SK-N-SH (cell line): ENCODE results near the gene FBXO31. TPM values are rescaled to one million over a fixed set of nuclear protein-coding genes. Genes with fewer than 3 reads are reported as not detected.
"Not testable (repeated sequence)": the region's sequence is repeated elsewhere in the genome, so short reads cannot be mapped to it uniquely, and the experiment has no call there.

Experiments used
- CTCF ChIA-PET: fragments of 300-600, 350-600 bp; formaldehyde crosslinking; extraction: SDS; loops from one replicate; lab custom pipeline; 2021; lab: Yijun Ruan, JAX
- POLR2A ChIA-PET: fragments of 350-600 bp; sonication (Branson Sonifier 250); formaldehyde crosslinking; extraction: SDS; loops from one replicate; lab custom pipeline; 2020; ENCODE audit warnings: antibody characterized with exemption, inconsistent platforms; lab: Yijun Ruan, JAX
- DNase-seq: peaks from one replicate; pipeline ENCODE4 v3.0.0; 2012
- H2AFZ ChIP-seq: fragments of 200-600 bp; sonication (generic); 2 replicates; pipeline ENCODE4 v1.8.1; 2016; ENCODE audit warnings: antibody characterized with exemption, mild to moderate bottlenecking, low read depth
- H3F3A ChIP-seq: fragments of 200-600 bp; sonication (generic); replicated peaks from 2 replicates; pipeline ENCODE3; 2016; ENCODE audit warnings: antibody characterized with exemption, mild to moderate bottlenecking; ENCODE audit not compliant: insufficient read depth
- H3K27ac ChIP-seq, 2 experiments: fragments of 200-500 bp in 1 of 2; fragments of 200-600 bp in 1 of 2; sonication (Bioruptor generic) in 1 of 2; sonication (generic), shearing (Covaris generic) in 1 of 2; 2 replicates each; pipeline versions ENCODE4 v1.5.1 to v1.6.1; 2014 to 2016; ENCODE audit warnings: low read depth in 2 of 2, inconsistent platforms in 1 of 2, low read length in 1 of 2, mild to moderate bottlenecking in 1 of 2, mixed read lengths in 1 of 2
- H3K27me3 ChIP-seq: fragments of 200-600 bp; sonication (generic), shearing (Covaris generic); 2 replicates; pipeline ENCODE4 v1.6.1; 2016; ENCODE audit warnings: mixed run types; ENCODE audit not compliant: insufficient read depth
- H3K36me3 ChIP-seq, 2 experiments: fragments of 200-500 bp in 1 of 2; fragments of 200-600 bp in 1 of 2; sonication (Bioruptor generic) in 1 of 2; sonication (generic) in 1 of 2; replicated peaks in 1 of 2; 2 replicates each; pipeline versions ENCODE3 to v1.5.1; 2014 to 2016; ENCODE audit warnings: low read length in 1 of 2, mild to moderate bottlenecking in 1 of 2; ENCODE audit not compliant: insufficient read depth in 2 of 2, control insufficient read depth in 1 of 2
- H3K4me1 ChIP-seq, 2 experiments: fragments of 200-500 bp in 1 of 2; fragments of 200-600 bp in 1 of 2; sonication (Bioruptor generic) in 1 of 2; sonication (generic), shearing (Covaris generic) in 1 of 2; 2 replicates each; pipeline versions ENCODE4 v1.5.1 to v1.6.1; 2014 to 2016; ENCODE audit warnings: low read depth in 1 of 2, low read length in 1 of 2, mixed run types in 1 of 2; ENCODE audit not compliant: insufficient read depth in 2 of 2, control insufficient read depth in 1 of 2
- H3K4me2 ChIP-seq: fragments of 200-600 bp; sonication (generic), shearing (Covaris generic); 2 replicates; pipeline ENCODE4 v1.6.1; 2017; ENCODE audit warnings: mixed run types
- H3K4me3 ChIP-seq, 2 experiments: fragments of 200-500 bp in 1 of 2; fragments of 200-600 bp in 1 of 2; sonication (Bioruptor generic) in 1 of 2; sonication (generic), shearing (Covaris generic) in 1 of 2; 2 replicates each; pipeline versions ENCODE4 v1.5.1 to v1.8.1; 2014 to 2016; ENCODE audit warnings: low read depth in 2 of 2, inconsistent platforms in 1 of 2, low read length in 1 of 2, mild to moderate bottlenecking in 1 of 2, mixed read lengths in 1 of 2, moderate library complexity in 1 of 2
- H3K79me2 ChIP-seq: fragments of 200-600 bp; sonication (generic); 2 replicates; pipeline ENCODE4 v1.8.1; 2017; ENCODE audit warnings: mild to moderate bottlenecking; ENCODE audit not compliant: insufficient read depth
- H3K9ac ChIP-seq: fragments of 200-600 bp; sonication (generic); 2 replicates; pipeline ENCODE4 v1.6.1; 2017; ENCODE audit warnings: mixed run types
- H3K9me2 ChIP-seq: fragments of 200-600 bp; sonication (generic); 2 replicates; pipeline ENCODE4 v1.6.1; 2017; ENCODE audit warnings: mixed run types
- H3K9me3 ChIP-seq: fragments of 200-600 bp; sonication (generic); 2 replicates; pipeline ENCODE4 v1.6.1; 2017; ENCODE audit warnings: mixed run types, mild to moderate bottlenecking, moderate library complexity
- H4K20me1 ChIP-seq: fragments of 200-600 bp; sonication (generic); 2 replicates; pipeline ENCODE4 v1.6.1; 2017; ENCODE audit warnings: mild to moderate bottlenecking, mixed run types; ENCODE audit not compliant: insufficient read depth
- CTCF ChIP-seq: fragments of 200-600 bp; sonication (generic); IDR thresholded peaks from 2 replicates; pipeline ENCODE4 v1.6.1; 2017; ENCODE audit warnings: antibody characterized with exemption, mild to moderate bottlenecking, moderate library complexity
- ELF1 ChIP-seq: IDR thresholded peaks from 2 replicates; pipeline ENCODE4 v1.4.0; 2012
- EP300 ChIP-seq, 2 experiments: IDR thresholded peaks; 2 replicates each; pipeline versions ENCODE4 v1.4.0 to v1.6.1; 2012; ENCODE audit warnings: borderline replicate concordance in 1 of 2, low read depth in 1 of 2, low read length in 1 of 2
- EZH2phosphoT487 ChIP-seq: fragments of 200-600 bp; sonication (generic); IDR thresholded peaks from 2 replicates; pipeline ENCODE4 v1.6.1; 2017; ENCODE audit warnings: low read depth, mixed run types, mild to moderate bottlenecking, antibody characterized with exemption, moderate library complexity, borderline replicate concordance
- FOSL2 ChIP-seq: IDR thresholded peaks from 2 replicates; pipeline ENCODE4 v1.4.0; 2012; ENCODE audit warnings: low read depth, mild to moderate bottlenecking, moderate library complexity, borderline replicate concordance
- FOXJ3 ChIP-seq: sonication (generic); formaldehyde crosslinking; IDR thresholded peaks from 2 replicates; pipeline ENCODE4 v1.5.1; 2020; ENCODE audit warnings: mild to moderate bottlenecking, missing genetic modification reagents
- FOXM1 ChIP-seq: IDR thresholded peaks from 2 replicates; pipeline ENCODE4 v1.4.0; 2012; ENCODE audit warnings: low read depth, mild to moderate bottlenecking
- GATA2 ChIP-seq: sonication (generic); formaldehyde crosslinking; IDR thresholded peaks from 2 replicates; pipeline ENCODE4 v1.5.0; 2020; ENCODE audit warnings: mild to moderate bottlenecking, missing genetic modification reagents
- NRF1 ChIP-seq: IDR thresholded peaks from 2 replicates; pipeline ENCODE4 v1.6.1; 2012; ENCODE audit warnings: low read depth, mild to moderate bottlenecking, low read length
- RAD21 ChIP-seq: IDR thresholded peaks from 2 replicates; pipeline ENCODE4 v1.6.1; 2012; ENCODE audit warnings: mild to moderate bottlenecking, low read length
- RFX5 ChIP-seq: IDR thresholded peaks from 2 replicates; pipeline ENCODE4 v1.6.1; 2012; ENCODE audit warnings: mild to moderate bottlenecking, improper control_type of control experiment, low read length
- SMC3 ChIP-seq: IDR thresholded peaks from 2 replicates; pipeline ENCODE4 v1.6.1; 2012; ENCODE audit warnings: low read depth, low read length, improper control_type of control experiment
- TAF1 ChIP-seq: IDR thresholded peaks from 2 replicates; pipeline ENCODE4 v1.6.1; 2012; ENCODE audit warnings: low read depth, mild to moderate bottlenecking, low read length, moderate library complexity, borderline replicate concordance
- TEAD4 ChIP-seq: IDR thresholded peaks from 2 replicates; pipeline ENCODE4 v1.4.0; 2012; ENCODE audit warnings: mild to moderate bottlenecking, borderline replicate concordance; ENCODE audit not compliant: insufficient read depth
- USF1 ChIP-seq: IDR thresholded peaks from 2 replicates; pipeline ENCODE4 v1.4.0; 2012; ENCODE audit warnings: low read depth, borderline replicate concordance
- YY1 ChIP-seq: IDR thresholded peaks from 2 replicates; pipeline ENCODE4 v1.4.0; 2012; ENCODE audit warnings: low read depth, mild to moderate bottlenecking
- WGBS: methylation state at CpG from one replicate; pipeline ENCODE4 v1.1.6; 2017; ENCODE audit warnings: low lambda C conversion rate; 5-methylcytosine and 5-hydroxymethylcytosine counted together
- polyA plus RNA-seq, 3 experiments: library from polyadenylated mRNA; depleted of rRNA; stranded (reverse); fragments of >200 nt; gene quantifications; 2 replicates each; pipeline ENCODE4 v1.2.3, GENCODE V29; 2012

Gene FBXO31
- polyA plus RNA-seq, 1 of the 3 experiments (the other 2 are of a cell fraction), result 14.2 TPM

GRCh38 chr16:87340198-87340597, 43.4 kb downstream of the FBXO31 start:
- H3F3A ChIP-seq, result no peaks in the 10 kb centered on the region
- 0 out of 2 replicates have a peak, but pooled peaks cover 3% of the 10 kb centered on the region for H4K20me1 ChIP-seq
- no peaks in the 10 kb centered on the region for H3K9me2 ChIP-seq
- H3K4me3 ChIP-seq, result no peak overlapping the region
- no peak overlapping the region for H3K9ac ChIP-seq
- no peak overlapping the region for H2AFZ ChIP-seq
- H3K27ac ChIP-seq, result no peak overlapping the region
- H3K36me3 ChIP-seq, result peaks cover 0 to 26% of the 10 kb centered on the region in 2 experiments
- ChIA-PET POLR2A (no interaction called here), CTCF (interaction anchor here (0.8 to 1.0 kb wide), 2 partner anchors 8 to 77 kb away, joined by 3 to 4 read pairs; no protein-coding TSS in a partner anchor)
- H3K79me2 ChIP-seq, result peaks cover 5% of the 10 kb centered on the region; the same call in 1 of the 2 replicates
- H3K4me2 ChIP-seq, result no peak overlapping the region
- H3K9me3 ChIP-seq, result no peaks in the 10 kb centered on the region
- TF ChIP-seq RAD21, result no peak
- TF ChIP-seq SMC3, result no peak
- TF ChIP-seq TAF1, result no peak
- no peak for TF ChIP-seq FOXM1
- TF ChIP-seq YY1, result no peak
- no peak for TF ChIP-seq RFX5
- H3K27me3 ChIP-seq, result no peaks in the 10 kb centered on the region
- H3K4me1 ChIP-seq, result peaks cover 0 to 8% of the 10 kb centered on the region in 2 experiments; a peak in 2 of 4 replicates
- WGBS, result 100% methylated on average over 5 of the region's 5 CpGs
- no peak for DNase-seq

GRCh38 chr16:87339724-87340105, 43.9 kb downstream of the FBXO31 start:
- H3K9me2 ChIP-seq, H3F3A ChIP-seq, H3K9ac ChIP-seq, H3K4me3 ChIP-seq, H3K4me2 ChIP-seq, H4K20me1 ChIP-seq, H3K27me3 ChIP-seq, H3K9me3 ChIP-seq, H3K27ac ChIP-seq, H2AFZ ChIP-seq, POLR2A ChIA-PET, H3K79me2 ChIP-seq, H3K4me1 ChIP-seq, DNase-seq: not testable (repeated sequence)
- H3K36me3 ChIP-seq, result peaks cover 0 to 29% of the 10 kb centered on the region in 2 experiments
- CTCF ChIA-PET, result interaction anchor here (0.7 to 1.0 kb wide), 3 partner anchors 9 to 77 kb away, joined by 3 to 4 read pairs (median 3); partner anchors contain the start of gene FBXO31
- 97% methylated on average over 11 of the region's 11 CpGs for WGBS

GRCh38 chr16:87339086-87339723, 44.4 kb downstream of the FBXO31 start:
- H3K9me2 ChIP-seq, result no peaks in the 10 kb centered on the region
- no peak for TF ChIP-seq RAD21
- no peak for TF ChIP-seq USF1
- TF ChIP-seq ELF1, result no peak
- TF ChIP-seq FOSL2, result no peak
- TF ChIP-seq YY1, result no peak
- no peak for TF ChIP-seq TAF1
- TF ChIP-seq EP300 (IDR thresholded peaks at IDR 0.05; ENCODE audit: borderline replicate concordance in 1 of 2, low read depth in 1 of 2, low read length in 1 of 2), result no peak
- no peak for TF ChIP-seq TEAD4
- no peak for TF ChIP-seq GATA2
- TF ChIP-seq CTCF, result no peak
- no peak for TF ChIP-seq FOXM1
- TF ChIP-seq SMC3, result no peak
- no peak for TF ChIP-seq FOXJ3 (CRISPR knock-in tag)
- TF ChIP-seq EZH2phosphoT487, result no peak
- no peak for TF ChIP-seq NRF1
- TF ChIP-seq, all 33 proteins: peak for 0
- Histone ChIP-seq H3K4me3 (no peak overlapping the region), H3K36me3 (peaks cover 0 to 34% of the 10 kb centered on the region in 2 experiments), H3K9me3 (no peaks in the 10 kb centered on the region), H3F3A (no peaks in the 10 kb centered on the region), H3K9ac (no peak overlapping the region), H3K27ac (no peak overlapping the region), H3K4me1 (peaks cover 0 to 8% of the 10 kb centered on the region in 2 experiments; a peak in 2 of 4 replicates), H2AFZ (no peak overlapping the region), H3K4me2 (no peak overlapping the region), H3K27me3 (no peaks in the 10 kb centered on the region), H4K20me1 (0 out of 2 replicates have a peak, but pooled peaks cover 3% of the 10 kb centered on the region), H3K79me2 (peaks cover 5% of the 10 kb centered on the region; the same call in 1 of the 2 replicates)
- POLR2A ChIA-PET, result no interaction called here
- DNase-seq, result no peak
- WGBS, result 97% methylated on average over 13 of the region's 17 CpGs
- CTCF ChIA-PET, result interaction anchor here (0.7 to 1.0 kb wide), 3 partner anchors 9 to 78 kb away, joined by 3 to 4 read pairs (median 3); partner anchors contain the start of gene FBXO31
